HL-60 (cell line): ENCODE measurements around the gene DCAF8L2.

Experiments
- CTCF ChIP-seq: IDR thresholded peaks from one replicate; pipeline ENCODE4 v1.5.1; 2011; ENCODE audit warnings: low read length, control low read depth, inconsistent platforms; ENCODE audit not compliant: insufficient read depth
- GABPA ChIP-seq: IDR thresholded peaks from 2 replicates; pipeline ENCODE4 v1.6.1; 2012; ENCODE audit warnings: low read depth
- POLR2AphosphoS5 ChIP-seq: IDR thresholded peaks from 2 replicates; pipeline ENCODE4 v1.6.1; 2012; ENCODE audit warnings: low read depth
- TF ChIP-seq, protein P1 (sequence below): IDR thresholded peaks from 2 replicates; pipeline ENCODE4 v1.6.1; 2012; ENCODE audit warnings: low read depth; ENCODE audit not compliant: insufficient replicate concordance

- TF ChIP-seq CTCF, result no peak
- TF ChIP-seq GABPA, result no peak
- TF ChIP-seq POLR2AphosphoS5, result no peak
- TF ChIP-seq, protein P1, sequence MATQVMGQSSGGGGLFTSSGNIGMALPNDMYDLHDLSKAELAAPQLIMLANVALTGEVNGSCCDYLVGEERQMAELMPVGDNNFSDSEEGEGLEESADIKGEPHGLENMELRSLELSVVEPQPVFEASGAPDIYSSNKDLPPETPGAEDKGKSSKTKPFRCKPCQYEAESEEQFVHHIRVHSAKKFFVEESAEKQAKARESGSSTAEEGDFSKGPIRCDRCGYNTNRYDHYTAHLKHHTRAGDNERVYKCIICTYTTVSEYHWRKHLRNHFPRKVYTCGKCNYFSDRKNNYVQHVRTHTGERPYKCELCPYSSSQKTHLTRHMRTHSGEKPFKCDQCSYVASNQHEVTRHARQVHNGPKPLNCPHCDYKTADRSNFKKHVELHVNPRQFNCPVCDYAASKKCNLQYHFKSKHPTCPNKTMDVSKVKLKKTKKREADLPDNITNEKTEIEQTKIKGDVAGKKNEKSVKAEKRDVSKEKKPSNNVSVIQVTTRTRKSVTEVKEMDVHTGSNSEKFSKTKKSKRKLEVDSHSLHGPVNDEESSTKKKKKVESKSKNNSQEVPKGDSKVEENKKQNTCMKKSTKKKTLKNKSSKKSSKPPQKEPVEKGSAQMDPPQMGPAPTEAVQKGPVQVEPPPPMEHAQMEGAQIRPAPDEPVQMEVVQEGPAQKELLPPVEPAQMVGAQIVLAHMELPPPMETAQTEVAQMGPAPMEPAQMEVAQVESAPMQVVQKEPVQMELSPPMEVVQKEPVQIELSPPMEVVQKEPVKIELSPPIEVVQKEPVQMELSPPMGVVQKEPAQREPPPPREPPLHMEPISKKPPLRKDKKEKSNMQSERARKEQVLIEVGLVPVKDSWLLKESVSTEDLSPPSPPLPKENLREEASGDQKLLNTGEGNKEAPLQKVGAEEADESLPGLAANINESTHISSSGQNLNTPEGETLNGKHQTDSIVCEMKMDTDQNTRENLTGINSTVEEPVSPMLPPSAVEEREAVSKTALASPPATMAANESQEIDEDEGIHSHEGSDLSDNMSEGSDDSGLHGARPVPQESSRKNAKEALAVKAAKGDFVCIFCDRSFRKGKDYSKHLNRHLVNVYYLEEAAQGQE, result no peak
Measured at GRCh38 chrX:27656581-27656980, 66.4 kb downstream of the DCAF8L2 start.
